ENCODE results near the gene DSCAML1. TPM values are rescaled to one million over a fixed set of nuclear protein-coding genes. Genes with fewer than 3 reads are reported as not detected.

The DSCAML1 gene
- total RNA-seq, 1 donor, result not detected

DNA sequence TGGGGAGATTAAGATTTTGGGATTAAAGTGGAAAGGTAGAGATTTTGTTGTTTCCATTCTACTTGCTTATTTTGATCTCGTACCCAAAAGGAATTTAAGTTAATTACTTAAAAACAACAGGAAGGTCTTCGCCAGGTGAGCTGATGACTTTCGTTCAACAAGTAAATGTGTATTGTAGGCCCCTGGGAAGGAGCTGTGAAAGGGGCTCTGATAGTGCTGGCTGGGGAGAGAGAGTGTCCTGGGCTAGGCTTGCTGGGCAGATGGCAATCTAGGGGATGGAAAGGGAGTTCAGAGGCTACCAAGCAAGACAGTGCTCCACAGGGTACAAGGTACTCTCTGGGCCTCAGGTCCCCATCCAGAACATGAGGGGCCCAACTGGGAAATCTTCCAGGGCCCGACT lies 279.9 kb downstream of the DSCAML1 start:
- TF ChIP-seq, protein P1, sequence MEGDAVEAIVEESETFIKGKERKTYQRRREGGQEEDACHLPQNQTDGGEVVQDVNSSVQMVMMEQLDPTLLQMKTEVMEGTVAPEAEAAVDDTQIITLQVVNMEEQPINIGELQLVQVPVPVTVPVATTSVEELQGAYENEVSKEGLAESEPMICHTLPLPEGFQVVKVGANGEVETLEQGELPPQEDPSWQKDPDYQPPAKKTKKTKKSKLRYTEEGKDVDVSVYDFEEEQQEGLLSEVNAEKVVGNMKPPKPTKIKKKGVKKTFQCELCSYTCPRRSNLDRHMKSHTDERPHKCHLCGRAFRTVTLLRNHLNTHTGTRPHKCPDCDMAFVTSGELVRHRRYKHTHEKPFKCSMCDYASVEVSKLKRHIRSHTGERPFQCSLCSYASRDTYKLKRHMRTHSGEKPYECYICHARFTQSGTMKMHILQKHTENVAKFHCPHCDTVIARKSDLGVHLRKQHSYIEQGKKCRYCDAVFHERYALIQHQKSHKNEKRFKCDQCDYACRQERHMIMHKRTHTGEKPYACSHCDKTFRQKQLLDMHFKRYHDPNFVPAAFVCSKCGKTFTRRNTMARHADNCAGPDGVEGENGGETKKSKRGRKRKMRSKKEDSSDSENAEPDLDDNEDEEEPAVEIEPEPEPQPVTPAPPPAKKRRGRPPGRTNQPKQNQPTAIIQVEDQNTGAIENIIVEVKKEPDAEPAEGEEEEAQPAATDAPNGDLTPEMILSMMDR (IDR thresholded peaks at IDR 0.05; ENCODE audit: insufficient read depth, low read depth, low read length), result no peak
- DNase-seq (ENCODE audit: low read depth), result no peak
- H3K4me3 ChIP-seq (ENCODE audit: low read depth, low read length), result no peak overlapping the region

DNA sequence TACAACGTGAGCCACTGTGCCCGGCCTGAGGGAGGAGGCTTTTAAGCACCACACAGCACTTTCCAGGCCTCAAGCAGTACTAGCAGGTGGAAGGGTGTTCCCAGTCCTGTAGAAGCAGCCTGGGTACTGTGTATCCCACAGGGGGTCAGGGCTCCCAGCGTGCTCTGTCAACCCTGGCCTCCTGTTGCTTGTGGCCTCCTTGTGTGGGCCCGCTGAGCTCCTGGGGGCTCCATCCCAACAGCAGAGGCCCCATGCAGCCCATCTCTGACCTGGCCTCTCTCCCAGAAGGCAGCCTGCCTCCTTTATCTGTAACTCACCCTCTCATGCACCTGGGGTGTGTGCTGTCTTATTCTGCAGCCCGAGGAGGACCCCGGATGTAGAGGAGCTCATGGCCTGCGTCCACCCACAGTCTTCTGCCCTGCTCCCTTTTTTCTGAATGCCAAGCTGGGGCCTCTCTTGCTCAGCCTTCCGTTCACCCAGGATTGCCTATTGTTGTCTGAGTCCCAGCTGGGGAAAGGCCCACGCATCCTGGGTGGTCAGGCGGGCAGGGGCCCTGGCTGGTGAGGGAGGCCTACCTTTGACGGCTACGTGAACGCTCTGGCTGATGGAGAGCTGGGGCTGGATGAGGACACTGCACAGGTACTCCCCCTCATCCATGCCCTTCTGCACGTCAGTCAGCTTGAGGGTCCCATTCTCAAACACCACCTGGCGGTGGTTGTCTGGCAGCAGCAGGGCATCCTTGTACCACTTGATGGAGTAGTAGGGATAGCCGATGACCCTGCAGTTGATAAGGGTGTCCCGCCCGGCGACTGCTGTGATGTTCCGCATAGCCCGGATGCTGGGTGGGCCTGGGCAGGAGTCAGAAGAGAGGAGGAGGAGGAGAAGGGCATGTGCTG lies 280.9 kb downstream of the DSCAML1 start:
- TF ChIP-seq, protein P1 (IDR thresholded peaks at IDR 0.05; ENCODE audit: insufficient read depth, low read depth, low read length), result no peak
- H3K4me3 ChIP-seq (ENCODE audit: low read depth, low read length), result no peak overlapping the region
- DNase-seq (ENCODE audit: low read depth), result no peak

DNA sequence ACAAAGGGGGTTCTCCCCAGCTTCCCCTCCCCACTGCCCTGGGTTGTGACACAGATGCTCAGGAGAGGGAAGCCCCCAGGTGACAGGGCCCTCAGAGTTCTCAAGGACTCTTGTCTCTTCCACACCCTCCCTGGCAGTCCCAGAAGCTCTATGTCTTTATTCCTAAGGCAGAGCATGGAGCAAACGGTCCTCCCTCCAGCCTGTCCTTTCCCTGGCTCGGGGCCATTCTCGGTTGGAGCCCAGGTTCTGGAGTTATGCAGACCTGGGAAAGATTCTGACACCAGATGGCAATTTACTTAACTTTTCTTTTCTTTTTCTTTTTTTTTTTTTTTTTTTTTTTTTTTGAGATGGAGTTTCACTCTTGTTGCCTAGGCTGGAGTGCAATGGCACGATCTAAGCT lies 282.8 kb downstream of the DSCAML1 start:
- DNase-seq (ENCODE audit: low read depth), result no peak
- H3K4me3 ChIP-seq (ENCODE audit: low read depth, low read length), result no peak overlapping the region
- TF ChIP-seq, protein P1 (IDR thresholded peaks at IDR 0.05; ENCODE audit: insufficient read depth, low read depth, low read length), result no peak

DNA sequence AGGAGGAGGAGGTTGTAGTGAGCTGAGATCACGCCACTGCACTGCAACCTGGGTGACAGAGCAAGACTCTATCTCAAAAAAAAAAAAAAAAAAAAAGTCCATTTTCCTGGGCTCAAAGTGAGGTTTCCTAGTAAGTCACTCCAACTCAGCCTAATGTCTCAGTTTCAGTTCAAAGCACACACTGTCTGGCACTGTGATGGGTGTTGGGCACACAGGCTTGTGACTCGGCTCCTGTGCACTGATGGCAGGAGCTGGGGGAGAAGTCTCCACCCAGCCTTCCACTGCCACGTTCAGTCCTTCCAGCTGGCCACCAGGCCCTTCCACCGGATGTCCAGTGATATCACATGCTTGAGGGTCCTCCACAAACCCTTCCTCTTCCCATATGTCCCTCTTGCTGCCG lies 283.4 kb downstream of the DSCAML1 start:
- no peak for DNase-seq (ENCODE audit: low read depth)
- TF ChIP-seq, protein P1 (IDR thresholded peaks at IDR 0.05; ENCODE audit: insufficient read depth, low read depth, low read length), result no peak
- no peak overlapping the region for H3K4me3 ChIP-seq (ENCODE audit: low read depth, low read length)

DNA sequence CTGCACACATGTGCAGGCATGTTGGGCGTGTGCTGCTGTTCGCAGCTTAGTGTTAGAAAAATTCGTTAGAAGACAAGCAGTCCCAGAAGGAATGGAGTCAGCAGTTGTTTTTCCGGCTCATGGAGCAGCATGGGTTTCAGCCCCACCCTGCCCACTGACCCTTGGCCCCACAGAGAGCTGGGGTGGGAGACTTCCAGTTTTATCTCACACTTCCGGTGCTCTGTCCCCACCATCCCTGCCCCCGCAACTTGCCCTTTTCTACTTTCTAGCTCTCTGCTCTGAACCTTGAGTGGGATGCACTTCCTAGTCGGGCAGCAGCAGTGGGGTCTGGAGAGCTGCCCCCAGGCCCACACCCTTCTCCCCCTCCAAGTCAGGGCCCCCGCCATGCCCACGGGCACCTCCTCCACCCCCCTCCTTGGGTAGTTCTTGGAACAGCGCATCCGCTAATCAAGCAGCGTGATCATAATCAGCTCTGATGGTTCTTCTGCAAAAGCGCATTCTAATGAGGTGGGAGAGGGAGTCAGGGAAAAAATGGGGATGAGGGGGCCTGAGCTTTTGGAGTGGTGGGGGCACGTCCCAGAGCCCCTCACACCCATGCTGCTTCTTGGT lies 285.0 kb downstream of the DSCAML1 start:
- H3K4me3 ChIP-seq (ENCODE audit: low read depth, low read length), result no peak overlapping the region
- TF ChIP-seq, protein P1 (IDR thresholded peaks at IDR 0.05; ENCODE audit: insufficient read depth, low read depth, low read length), result no peak
- DNase-seq (ENCODE audit: low read depth), result no peak

DNA sequence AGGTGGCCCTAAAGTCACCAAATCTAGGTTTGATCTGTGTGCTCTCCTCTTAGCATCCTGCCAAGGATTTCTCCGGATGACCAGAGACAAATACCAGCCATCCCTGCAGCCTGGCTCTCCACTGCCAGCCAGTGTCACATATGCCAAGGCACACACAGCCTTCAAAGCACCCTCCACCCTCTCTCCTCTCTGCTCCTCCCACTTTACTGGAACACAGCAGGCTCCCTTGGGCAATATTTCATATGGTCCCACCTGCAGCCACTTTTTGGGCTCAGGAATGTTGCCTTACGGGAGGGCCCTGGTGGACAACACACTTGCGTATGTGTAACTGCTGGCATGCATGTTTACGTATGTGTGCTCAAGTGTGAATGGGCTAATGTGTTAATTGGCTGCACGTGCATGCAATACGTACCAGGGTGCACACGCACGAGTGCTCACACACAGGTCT lies 285.5 kb downstream of the DSCAML1 start:
- H3K4me3 ChIP-seq (ENCODE audit: low read depth, low read length), result no peak overlapping the region
- no peak for DNase-seq (ENCODE audit: low read depth)
- TF ChIP-seq, protein P1 (IDR thresholded peaks at IDR 0.05; ENCODE audit: insufficient read depth, low read depth, low read length), result no peak
